Duodenal mucosa (tissue), 2 donors: Measurements from ENCODE around the gene FRMD4A.

Experiments used
- H3K27ac ChIP-seq: one replicate; pipeline ENCODE4 v1.7.0; 2013; ENCODE audit warnings: low read depth, low read length
- H3K27me3 ChIP-seq, 2 donors: one replicate each; pipeline ENCODE4 v1.7.0; 2013; ENCODE audit warnings: low read length in 2 of 2, control low read depth in 1 of 2; ENCODE audit not compliant: insufficient read depth in 2 of 2, control insufficient read depth in 1 of 2
- H3K36me3 ChIP-seq, 2 donors: one replicate each; pipeline ENCODE4 v1.7.0; 2013; ENCODE audit warnings: low read length in 2 of 2, control low read depth in 1 of 2; ENCODE audit not compliant: insufficient read depth in 2 of 2, control insufficient read depth in 1 of 2
- H3K4me1 ChIP-seq, 2 donors: one replicate each; pipeline ENCODE4 v1.7.0; 2013; ENCODE audit warnings: low read length in 2 of 2, control low read depth in 1 of 2; ENCODE audit not compliant: insufficient read depth in 2 of 2, control insufficient read depth in 1 of 2
- H3K4me3 ChIP-seq, 2 donors: one replicate each; pipeline ENCODE4 v1.7.0; 2013; ENCODE audit warnings: low read length in 2 of 2, low read depth in 1 of 2
- H3K9ac ChIP-seq, 2 donors: one replicate each; pipeline ENCODE4 v1.7.0; 2013; ENCODE audit warnings: low read length in 2 of 2, low read depth in 1 of 2
- H3K9me3 ChIP-seq, 2 donors: one replicate each; pipeline ENCODE4 v1.7.0; 2013; ENCODE audit warnings: low read length in 2 of 2, control low read depth in 1 of 2; ENCODE audit not compliant: control insufficient read depth in 1 of 2

FRMD4A gene

DNA sequence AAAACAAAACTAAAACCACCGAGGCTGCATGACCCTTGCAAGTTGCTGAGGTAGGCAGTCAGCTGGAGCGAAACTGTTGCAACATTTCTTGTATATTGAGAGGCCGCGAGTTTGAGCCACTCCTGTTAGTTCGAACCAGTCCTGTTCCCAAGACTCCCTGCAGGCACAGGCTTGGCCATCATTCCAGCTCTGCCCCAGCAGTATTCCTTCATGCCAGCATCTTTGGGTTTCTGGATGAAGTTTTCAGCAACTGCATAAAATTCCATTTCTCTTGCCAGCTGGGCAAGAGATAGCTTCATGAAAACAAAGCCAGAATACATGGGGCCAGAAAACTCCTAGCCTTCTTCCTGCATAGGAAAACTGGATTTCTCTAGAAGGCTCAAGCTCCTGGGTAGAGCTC, 207.6 kb downstream of the FRMD4A start:
- H3K36me3 ChIP-seq, result no peaks in the 10 kb centered on the region
- no peak overlapping the region for H3K4me3 ChIP-seq
- H3K4me1 ChIP-seq, result no peaks in the 10 kb centered on the region
- no peak overlapping the region for H3K27ac ChIP-seq
- no peak overlapping the region for H3K9ac ChIP-seq
- H3K27me3 ChIP-seq, result no peaks in the 10 kb centered on the region
- H3K9me3 ChIP-seq, result no peaks in the 10 kb centered on the region

GRCh38 chr10:14120812-14121211, 209.9 kb downstream of the FRMD4A start:
- H3K4me3 ChIP-seq, result no peak overlapping the region
- no peak overlapping the region for H3K9ac ChIP-seq
- no peaks in the 10 kb centered on the region for H3K27me3 ChIP-seq
- H3K4me1 ChIP-seq, result no peaks in the 10 kb centered on the region
- H3K36me3 ChIP-seq, result no peaks in the 10 kb centered on the region
- no peaks in the 10 kb centered on the region for H3K9me3 ChIP-seq
- H3K27ac ChIP-seq, result no peak overlapping the region

DNA sequence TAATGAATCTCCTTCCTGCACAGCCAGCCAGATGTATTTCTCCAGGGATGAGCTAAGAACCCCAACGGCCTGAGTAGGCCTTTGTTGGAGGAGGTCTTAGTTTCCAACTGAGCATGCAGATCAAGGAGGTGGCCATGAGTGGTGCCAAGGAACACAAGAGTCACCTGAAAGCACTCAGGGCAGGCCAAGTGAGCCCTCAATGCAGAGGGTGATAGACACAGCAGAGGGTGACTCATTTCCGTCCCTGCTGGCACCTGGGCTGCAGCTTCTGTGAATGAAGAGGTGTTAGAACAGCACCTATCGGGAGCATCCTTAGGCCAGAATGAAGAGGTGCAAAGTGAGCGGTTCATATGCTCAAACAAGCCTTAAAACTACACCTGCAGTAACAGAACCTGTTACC, 211.8 kb downstream of the FRMD4A start:
- no peak overlapping the region for H3K4me3 ChIP-seq

DNA sequence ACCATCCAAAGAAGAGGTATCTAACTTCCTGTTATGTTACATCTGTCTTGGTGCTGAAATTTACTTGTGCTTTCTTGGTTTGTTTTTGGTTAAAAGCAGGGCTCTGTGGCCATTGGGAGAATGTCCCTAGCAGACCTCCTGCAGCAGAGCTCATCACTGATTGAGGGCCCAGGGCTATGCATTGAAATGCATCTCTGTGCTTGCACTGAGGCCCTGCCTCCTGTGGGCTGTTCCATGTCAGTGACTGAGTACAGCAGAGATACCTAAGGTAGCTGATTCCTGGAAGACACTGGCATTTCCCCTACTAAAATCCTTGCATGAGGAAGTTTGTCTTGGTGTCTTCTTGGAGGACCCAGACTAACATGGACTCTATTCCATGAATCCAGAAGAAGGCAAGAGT, 213.9 kb downstream of the FRMD4A start:
- Histone ChIP-seq H3K4me1 (no peaks in the 10 kb centered on the region), H3K4me3 (no peak overlapping the region), H3K9me3 (no peaks in the 10 kb centered on the region), H3K9ac (no peak overlapping the region), H3K27me3 (no peaks in the 10 kb centered on the region), H3K27ac (no peak overlapping the region), H3K36me3 (no peaks in the 10 kb centered on the region)

More for the DNA sequence above, 211.8 kb downstream of the FRMD4A start:
- H3K4me1 ChIP-seq, result no peaks in the 10 kb centered on the region
- no peaks in the 10 kb centered on the region for H3K9me3 ChIP-seq
- no peaks in the 10 kb centered on the region for H3K27me3 ChIP-seq
- H3K27ac ChIP-seq, result no peak overlapping the region
- H3K9ac ChIP-seq, result no peak overlapping the region
- H3K36me3 ChIP-seq, result no peaks in the 10 kb centered on the region

- no peaks in the 10 kb centered on the region for H3K9me3 ChIP-seq
Observed at GRCh38 chr10:14116021-14116420, 214.7 kb downstream of the FRMD4A start.

DNA sequence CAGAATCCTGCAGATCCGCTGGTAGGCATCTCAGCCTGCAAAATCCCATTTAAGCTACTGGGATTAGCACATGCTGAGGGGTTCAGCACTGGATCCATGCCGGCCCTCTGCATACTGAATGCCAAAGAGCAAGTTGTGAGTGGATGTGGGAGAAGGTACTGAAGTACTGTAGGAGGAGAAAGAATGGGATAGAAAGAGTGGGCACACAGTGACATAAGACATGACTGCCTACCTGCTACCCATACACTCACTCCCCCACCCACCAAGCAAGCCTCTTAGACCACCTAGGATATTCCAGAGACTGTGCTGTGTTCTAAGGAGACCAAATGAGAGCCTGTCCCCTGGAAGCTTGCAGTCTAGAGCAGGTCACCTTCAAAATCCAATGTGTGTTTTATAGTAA, 215.9 kb downstream of the FRMD4A start:
- no peaks in the 10 kb centered on the region for H3K36me3 ChIP-seq
- H3K4me3 ChIP-seq, result no peak overlapping the region
- no peaks in the 10 kb centered on the region for H3K27me3 ChIP-seq
- H3K4me1 ChIP-seq, result no peaks in the 10 kb centered on the region
- H3K9ac ChIP-seq, result no peak overlapping the region
- H3K9me3 ChIP-seq, result no peaks in the 10 kb centered on the region
- H3K27ac ChIP-seq, result no peak overlapping the region

More at GRCh38 chr10:14116021-14116420, 214.7 kb downstream of the FRMD4A start:
- no peak overlapping the region for H3K27ac ChIP-seq
- no peak overlapping the region for H3K4me3 ChIP-seq
- H3K27me3 ChIP-seq, result no peaks in the 10 kb centered on the region
- no peak overlapping the region for H3K9ac ChIP-seq
- no peaks in the 10 kb centered on the region for H3K4me1 ChIP-seq
- no peaks in the 10 kb centered on the region for H3K36me3 ChIP-seq

GRCh38 chr10:14112056-14112455, 218.7 kb downstream of the FRMD4A start:
- no peak overlapping the region for H3K9ac ChIP-seq
- H3K9me3 ChIP-seq, result no peaks in the 10 kb centered on the region
- no peaks in the 10 kb centered on the region for H3K27me3 ChIP-seq
- H3K4me3 ChIP-seq, result no peak overlapping the region
- no peaks in the 10 kb centered on the region for H3K4me1 ChIP-seq
- no peak overlapping the region for H3K27ac ChIP-seq
- H3K36me3 ChIP-seq, result no peaks in the 10 kb centered on the region

- Histone ChIP-seq H3K9me3 (no peaks in the 10 kb centered on the region), H3K36me3 (no peaks in the 10 kb centered on the region), H3K9ac (no peak overlapping the region), H3K4me1 (no peaks in the 10 kb centered on the region), H3K4me3 (no peak overlapping the region), H3K27ac (no peak overlapping the region), H3K27me3 (no peaks in the 10 kb centered on the region)
Observed at GRCh38 chr10:14111208-14111607, 219.5 kb downstream of the FRMD4A start.

GRCh38 chr10:14106828-14107227, 223.9 kb downstream of the FRMD4A start:
- no peak overlapping the region for H3K27ac ChIP-seq
- H3K27me3 ChIP-seq, result no peaks in the 10 kb centered on the region
- no peak overlapping the region for H3K9ac ChIP-seq
- H3K9me3 ChIP-seq, result no peaks in the 10 kb centered on the region
- no peak overlapping the region for H3K4me3 ChIP-seq
- no peaks in the 10 kb centered on the region for H3K4me1 ChIP-seq
- no peaks in the 10 kb centered on the region for H3K36me3 ChIP-seq

DNA sequence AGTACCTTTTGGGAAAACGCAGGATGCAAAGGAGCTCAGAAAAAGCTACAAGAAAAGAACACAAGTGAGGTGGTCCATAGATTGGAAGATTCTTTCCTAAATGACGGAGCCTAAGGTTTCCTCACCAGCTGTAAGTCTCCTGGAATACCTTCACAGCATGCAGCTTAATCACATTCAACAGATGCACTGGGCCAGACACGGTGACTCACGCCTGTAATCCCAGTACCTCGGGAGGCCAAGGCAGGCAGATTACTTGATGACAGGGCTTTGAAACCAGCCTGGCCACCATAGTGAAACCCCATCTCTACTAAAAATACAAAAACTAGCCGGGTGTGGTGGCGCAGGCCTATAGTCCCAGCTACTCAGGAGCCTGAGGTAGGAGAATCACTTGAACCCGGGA, 228.7 kb downstream of the FRMD4A start:
- Histone ChIP-seq H3K36me3 (no peaks in the 10 kb centered on the region), H3K9me3 (no peaks in the 10 kb centered on the region), H3K27me3 (no peaks in the 10 kb centered on the region), H3K9ac (no peak overlapping the region), H3K27ac (no peak overlapping the region), H3K4me3 (no peak overlapping the region), H3K4me1 (no peaks in the 10 kb centered on the region)

DNA sequence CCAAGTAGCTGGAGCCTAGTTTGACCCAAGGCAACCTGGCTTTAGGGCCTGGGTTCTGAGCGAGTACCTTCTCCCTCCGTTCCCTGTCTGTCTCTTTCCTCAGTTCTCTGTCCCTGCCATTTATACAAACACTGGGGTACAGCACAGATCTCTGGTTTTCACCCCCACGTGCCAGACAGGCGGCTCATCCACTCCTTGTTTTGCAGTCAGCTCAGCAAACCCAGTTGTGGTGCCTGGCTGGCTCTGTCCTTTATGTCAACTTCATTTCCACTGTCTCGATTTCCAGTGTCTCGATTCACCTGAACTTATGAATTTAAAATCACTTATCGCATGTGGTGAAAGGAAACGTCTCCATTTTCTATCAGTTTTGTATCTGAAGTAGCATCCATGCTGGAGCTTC, 230.8 kb downstream of the FRMD4A start:
- Histone ChIP-seq H3K27me3 (no peaks in the 10 kb centered on the region), H3K27ac (no peak overlapping the region), H3K36me3 (no peaks in the 10 kb centered on the region), H3K4me1 (no peaks in the 10 kb centered on the region), H3K9me3 (no peaks in the 10 kb centered on the region), H3K9ac (no peak overlapping the region), H3K4me3 (no peak overlapping the region)
